HS-5 (cell line): ENCODE results near the gene CLIP2.
"Not testable (repeated sequence)": the region's sequence is repeated elsewhere in the genome, so short reads cannot be mapped to it uniquely, and the experiment has no call there.

Experiments used
- DNase-seq: peaks from one replicate; pipeline ENCODE4 v3.0.0-alpha.2; 2012; ENCODE audit warnings: low read depth

The CLIP2 gene

DNA sequence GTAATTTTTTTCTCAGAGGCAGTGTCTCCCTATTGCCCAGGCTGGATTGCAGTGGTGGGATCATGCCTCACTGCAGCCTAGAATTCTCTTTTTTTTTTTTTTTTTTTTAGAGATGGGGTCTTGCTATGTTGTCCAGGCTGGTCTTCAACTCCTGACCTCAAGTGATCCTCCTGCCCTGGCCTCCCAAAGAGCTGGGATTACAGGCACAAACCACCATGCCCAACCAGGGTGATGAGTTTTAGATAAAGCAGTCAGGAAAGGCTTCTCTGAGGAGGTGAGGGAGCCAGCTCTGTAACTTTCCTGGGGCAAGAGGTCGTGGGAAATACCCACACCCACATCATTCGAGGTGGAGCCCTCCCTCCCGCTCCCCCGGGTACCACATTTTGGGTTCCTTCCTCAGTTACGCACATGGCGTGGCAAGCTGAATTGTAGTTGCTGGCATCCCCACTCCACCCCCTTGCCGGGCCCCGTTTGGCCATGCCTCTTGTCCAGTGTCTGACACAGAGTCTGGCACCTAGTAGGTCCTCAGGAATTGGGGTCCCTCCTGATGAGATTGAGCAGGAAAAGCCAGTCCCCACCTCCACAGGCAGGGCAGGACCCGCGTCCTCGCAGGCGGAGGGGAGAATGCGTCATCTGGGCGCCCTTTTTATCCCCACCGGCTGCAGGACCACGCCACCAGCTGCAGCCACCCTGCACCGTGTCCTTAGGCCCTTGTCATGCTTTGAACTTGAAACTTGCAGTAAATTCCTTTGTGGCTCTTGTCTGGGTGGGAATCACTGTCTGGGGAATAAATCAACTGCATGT, 43.4 kb downstream of the CLIP2 start:
- DNase-seq, result no peak

DNA sequence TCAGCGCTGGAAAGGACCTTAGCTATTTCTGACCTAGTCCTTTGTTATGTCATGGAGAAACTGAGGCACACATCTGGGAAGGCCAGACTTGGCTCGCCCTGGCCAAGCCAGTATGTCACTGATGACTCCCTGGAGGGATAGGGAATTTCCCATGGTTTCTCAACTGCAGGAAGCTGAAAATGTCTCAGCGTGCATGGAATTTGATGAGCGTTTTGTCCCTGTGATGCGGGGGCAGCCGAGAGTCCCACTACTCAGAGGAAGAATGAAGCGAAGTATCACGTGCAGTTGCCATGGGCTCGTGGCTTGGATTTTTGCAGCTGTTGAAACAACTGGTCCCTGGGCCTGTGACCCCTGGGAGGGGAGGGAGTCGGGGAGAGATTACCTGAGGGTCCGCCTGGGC, 44.8 kb downstream of the CLIP2 start:
- peak; percentile 67 for DNase-seq

DNA sequence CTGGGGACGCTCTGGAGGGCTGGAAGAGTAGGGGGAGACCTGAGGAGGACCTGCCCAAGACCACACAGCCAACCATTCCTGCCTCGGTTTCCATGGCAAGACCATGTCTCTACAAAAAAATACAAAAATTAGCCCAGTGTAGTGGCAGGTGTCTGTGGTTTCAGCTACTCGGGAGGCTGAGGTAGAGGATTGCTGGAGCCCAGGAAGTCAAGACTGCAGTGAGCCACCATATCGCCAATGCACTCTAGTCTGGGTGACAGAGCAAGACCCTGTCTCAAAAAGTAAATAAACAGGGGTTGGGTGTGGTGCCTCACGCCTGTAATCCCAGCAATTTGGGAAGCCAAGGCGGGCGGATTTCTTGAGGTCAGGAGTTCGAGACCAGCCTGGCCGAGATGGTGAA, 48.7 kb downstream of the CLIP2 start:
- DNase-seq, result no peak

DNA sequence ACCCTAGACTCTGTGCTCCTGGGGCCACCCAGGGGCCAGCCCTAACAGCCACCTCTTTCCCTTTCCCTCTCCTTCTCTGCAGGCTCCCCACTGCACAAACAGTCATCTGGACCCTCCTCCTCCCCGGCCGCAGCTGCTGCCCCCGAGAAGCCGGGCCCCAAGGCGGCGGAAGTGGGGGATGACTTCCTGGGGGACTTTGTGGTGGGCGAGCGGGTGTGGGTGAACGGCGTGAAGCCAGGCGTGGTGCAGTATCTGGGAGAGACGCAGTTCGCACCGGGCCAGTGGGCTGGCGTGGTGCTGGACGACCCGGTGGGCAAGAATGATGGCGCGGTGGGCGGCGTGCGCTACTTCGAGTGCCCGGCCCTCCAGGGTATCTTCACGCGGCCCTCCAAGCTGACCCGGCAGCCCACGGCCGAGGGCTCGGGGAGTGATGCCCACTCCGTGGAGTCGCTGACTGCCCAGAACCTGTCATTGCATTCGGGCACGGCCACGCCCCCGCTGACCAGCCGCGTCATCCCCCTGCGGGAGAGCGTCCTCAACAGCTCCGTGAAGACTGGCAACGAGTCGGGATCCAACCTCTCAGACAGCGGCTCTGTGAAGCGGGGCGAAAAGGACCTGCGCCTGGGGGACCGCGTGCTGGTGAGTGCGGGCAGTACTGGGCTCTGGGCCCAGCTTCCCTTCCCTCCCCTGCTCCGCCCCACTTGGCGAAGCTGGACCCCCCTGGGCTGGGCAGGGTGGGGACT, 49.3 kb downstream of the CLIP2 start:
- no peak for DNase-seq

DNA sequence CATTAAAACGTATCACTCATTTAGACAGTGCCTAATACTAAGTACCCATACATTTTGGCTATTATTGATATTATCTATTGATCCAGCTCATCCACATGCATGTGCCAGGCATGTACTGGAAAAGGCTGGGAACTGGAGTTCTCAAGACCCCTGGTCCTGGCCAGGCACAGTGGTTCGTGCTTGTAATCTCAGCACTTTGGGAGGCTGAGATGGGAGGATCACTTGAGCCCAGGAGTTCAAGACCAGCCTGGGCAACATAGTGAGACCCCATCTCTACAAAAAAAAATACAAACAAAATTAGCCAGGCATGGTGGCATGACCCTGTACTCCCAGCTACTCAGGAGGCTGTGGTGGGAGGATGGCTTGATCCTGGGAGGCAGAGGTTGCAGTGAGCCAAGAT, 50.4 kb downstream of the CLIP2 start:
- DNase-seq, result not testable (repeated sequence)

DNA sequence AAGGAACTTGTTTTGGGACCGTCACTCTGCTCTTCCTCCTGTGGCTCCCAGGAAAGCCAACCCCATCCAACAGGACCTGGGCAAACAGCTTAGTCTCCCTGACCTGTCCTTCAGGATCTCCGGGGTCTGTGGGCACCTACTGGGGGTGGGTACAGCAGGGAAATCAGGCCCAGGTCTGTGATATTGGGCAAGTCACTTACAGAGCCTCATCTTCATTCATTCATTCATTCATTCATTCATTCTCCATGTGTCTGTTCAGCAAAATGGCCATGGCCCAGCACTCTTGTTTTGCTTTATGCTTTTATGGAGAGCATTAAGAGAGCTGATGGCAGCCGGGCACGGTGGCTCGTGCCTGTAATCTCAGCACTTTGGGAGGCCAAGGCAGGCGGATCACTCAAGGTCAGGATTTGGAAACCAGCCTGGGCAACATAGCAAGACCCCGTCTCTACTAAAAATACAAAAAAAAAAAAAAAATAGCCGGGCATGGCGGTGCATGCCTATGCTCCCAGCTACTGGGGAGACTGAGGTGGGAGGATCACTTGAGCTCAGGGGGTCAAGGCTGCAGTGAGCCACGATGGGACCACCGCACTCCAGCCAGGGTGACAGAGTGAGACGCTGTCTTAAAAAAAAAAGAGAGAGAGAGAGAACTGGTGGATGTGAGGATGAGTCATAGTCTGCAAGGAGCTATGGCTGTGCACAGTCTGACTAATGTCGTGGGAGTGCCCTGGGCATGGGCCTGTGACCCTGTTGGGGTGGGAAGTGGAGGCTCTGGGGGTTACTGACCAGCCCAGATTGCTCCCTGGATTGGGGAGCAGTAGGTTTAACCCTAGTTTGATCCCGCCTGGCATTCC, 54.3 kb downstream of the CLIP2 start:
- peak; percentile 67 for DNase-seq

DNA sequence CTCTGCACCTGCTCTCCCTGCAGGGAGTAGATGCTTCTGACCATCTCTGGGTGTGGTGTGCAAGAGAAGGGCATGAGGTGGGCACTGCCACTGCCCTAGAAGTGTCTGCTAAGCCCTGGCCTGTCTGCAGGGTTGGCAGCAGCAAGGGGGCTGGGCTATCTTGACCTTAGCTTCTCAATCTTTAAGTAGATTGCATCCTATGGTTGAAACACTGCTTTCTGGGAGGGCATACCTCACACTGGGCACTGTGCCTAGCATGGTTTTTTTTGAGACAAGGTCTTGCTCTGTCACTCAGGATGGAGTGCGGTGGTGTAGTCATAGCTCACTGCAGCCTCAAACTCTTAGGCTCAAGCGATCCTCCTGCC, 54.9 kb downstream of the CLIP2 start:
- DNase-seq, result peak; percentile 15

DNA sequence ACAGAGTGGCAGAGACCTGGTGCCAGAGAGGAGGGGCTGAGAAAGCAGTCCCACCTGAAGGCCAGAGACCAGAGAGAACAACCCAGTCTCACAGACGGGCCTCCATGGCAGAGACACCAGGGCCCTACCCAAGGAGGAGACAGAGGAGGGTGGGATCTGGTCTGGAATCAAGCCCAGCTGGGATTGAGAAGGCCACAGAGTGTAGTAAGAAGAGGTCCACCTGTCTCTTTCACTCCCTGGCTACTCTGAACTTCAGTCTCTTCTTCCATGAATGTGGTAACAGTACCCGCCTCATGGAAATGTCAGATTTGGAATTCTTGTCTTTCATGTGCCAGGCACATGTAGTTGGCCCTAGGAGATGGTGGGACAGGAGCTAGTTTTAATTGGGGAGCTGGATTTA, 55.6 kb downstream of the CLIP2 start:
- DNase-seq, result no peak

DNA sequence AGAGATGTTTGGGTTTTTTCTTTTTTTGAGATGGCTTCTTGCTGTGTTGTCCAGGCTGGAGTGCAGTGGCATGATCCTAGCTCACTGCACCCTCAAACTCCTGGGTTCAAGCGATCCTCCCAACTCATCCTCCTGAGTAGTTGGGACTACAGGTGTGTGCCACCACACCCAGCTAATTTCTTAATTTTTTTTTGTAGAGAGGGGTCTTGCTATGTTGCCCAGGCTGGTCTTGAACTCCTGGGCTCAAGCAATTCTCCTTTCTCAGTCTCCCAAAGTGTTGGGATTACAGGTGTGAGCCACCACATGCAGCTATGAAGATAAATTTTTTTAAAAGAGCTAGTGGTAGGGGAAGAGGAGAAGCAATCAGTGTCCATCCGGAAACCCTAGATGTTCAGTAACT, 56.8 kb downstream of the CLIP2 start:
- no peak for DNase-seq

DNA sequence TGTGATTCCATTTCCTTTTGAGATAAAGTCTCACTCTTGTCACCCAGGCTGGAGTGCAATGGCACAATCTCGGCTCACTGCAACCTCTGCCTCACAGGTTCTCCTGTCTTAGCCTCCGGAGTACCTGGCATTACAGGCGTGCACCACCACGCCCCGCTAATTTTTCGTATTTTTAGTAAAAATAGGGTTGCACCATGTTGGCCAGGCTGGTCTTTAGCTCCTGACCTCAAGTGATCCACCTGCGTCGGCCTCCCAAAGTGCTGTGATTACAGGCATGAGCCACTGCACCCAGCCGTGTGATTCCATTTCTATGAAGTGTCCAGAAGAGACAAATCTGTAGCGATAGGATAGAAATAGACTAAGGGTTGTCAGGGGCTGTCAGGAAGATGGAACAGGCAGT, 60.4 kb downstream of the CLIP2 start:
- no peak for DNase-seq

DNA sequence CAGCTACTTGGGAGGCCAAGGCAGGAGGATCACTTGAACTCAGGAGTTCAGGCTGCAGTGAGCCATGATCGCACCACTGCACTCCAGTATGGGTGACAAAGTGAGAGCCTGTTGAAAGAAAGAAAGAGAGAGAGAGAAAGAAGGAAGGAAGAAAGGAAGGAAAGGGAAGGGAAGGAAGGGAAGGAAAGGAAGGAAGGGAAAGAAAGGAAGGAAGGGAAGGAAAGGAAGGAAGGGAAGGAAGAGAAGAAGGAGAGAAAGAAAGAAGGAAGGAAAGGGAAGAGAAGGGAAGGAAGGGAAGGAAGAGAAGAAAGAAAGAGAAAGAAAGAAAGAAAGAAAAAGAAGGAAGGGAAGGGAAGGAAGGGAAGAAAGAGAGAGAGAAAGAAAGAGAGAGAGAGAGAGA, 61.5 kb downstream of the CLIP2 start:
- DNase-seq, result no peak

DNA sequence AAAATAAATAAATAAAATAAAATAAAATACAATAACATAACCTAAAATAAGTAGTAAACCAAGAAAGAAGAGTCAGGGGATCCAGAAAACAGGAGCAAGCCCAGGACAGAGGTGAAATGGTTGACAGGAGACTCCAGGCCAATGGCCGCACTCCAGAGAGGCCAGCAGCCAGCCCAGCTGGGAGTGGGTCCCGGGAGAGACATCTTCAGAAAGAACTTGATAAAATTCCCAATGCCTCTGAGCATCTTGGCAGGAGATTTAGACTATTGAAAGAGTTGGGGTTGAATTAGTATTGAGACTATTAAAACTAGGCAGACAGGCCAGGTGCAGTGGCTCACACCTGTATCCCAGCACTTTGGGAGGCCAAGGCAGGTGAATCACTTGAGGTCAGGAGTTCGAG, 62.6 kb downstream of the CLIP2 start:
- DNase-seq, result no peak

DNA sequence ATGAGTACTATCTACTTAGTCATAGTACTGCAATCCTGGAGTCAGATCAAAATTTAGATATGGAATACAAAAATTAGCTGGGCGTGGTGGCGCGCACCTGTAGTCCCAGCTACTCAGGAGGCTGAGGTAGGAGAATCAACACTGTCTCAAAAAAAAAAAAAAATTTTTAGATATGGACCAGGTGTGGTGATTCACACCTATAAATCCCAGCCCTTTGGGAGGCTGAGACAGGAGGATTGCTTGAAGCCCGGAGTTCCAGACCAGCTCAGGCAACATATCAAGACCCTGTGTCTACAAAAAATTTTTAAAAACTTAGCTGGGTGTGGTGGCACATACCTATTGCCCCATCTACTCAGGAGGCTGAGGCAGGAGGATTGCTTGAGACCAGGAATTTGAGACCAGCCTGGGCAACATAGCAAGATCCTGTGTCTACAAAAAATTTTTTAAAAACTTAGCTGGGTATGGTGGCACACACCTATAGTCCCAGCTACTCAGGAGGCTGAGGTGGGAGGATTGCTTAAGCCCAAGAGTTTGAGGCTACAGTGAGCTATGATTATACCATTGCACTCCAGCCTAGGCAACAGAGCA, 63.4 kb downstream of the CLIP2 start:
- not testable (repeated sequence) for DNase-seq

DNA sequence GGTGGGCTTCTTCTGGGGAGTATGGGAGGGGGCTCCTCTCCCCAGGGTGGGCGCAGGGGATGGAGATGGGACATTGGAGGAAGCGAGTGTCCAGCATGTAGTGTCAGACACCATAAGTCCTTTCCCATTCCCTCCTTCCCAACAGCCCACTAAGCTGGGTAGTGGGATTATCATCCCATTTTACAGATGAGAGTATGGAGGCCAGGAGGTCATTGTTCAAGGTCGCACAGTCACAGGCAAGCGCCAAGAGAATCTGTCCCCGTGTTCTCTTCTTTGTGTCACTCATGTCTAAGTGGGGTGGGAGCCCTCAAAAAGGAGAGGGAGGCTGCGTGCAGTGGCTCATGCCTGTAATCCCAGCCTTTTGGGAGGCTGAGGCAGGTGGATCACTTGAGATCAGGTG, 64.8 kb downstream of the CLIP2 start:
- DNase-seq, result no peak

DNA sequence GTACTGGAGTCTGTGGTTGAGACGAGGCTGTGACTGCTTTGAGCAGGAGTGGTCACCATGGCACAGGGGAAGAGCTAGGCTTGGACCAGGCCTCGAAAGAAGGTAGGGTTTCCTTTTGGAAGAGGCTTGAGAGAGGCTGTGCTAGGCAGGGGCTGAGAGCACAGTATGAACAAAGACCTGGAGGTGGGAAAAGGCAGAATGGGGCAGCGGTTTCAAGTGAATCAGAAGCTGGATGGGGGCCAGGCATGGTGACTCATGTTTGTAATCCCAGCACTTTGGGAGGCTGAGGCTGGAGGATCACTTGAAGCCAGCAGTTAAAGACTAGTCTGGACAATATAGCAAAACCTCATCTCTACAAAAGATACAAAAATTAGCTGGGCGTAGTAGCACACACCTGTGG, 65.9 kb downstream of the CLIP2 start:
- peak; percentile 43 for DNase-seq

DNA sequence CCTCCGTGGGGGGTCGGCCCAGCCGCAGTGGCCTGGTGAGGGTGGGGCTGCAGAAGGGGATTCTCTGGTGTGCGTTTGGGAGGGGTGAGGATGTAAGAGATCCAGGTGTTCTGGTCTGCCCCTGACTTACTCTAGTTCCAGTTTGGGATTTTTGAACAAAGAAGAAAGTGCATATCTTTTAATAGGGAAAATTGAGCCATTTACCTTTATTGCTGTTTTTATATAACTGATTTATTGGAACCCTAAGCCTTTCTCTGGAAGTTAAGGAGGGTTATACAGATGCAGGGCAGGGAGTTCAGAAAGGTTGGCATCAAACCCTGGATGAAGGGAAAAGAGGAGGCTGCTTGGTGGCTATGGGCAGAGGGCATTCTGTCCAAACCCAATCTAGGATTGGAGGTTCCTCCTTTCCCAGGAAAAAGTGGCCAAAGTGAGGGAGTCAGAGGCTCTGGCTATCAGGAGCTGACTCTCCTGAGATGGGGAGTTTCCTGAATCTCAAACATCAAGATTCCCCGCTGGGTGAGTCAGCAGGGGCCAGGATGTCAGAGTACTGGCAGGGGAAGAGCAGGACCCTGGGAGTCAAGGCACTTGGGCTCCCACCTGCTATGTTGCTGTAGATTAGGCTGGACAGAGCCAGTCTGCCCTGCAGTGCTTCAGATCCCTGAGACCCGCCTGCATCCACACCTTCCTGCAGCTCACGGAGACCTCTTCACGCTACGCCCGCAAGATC, 67.5 kb downstream of the CLIP2 start:
- no peak for DNase-seq

DNA sequence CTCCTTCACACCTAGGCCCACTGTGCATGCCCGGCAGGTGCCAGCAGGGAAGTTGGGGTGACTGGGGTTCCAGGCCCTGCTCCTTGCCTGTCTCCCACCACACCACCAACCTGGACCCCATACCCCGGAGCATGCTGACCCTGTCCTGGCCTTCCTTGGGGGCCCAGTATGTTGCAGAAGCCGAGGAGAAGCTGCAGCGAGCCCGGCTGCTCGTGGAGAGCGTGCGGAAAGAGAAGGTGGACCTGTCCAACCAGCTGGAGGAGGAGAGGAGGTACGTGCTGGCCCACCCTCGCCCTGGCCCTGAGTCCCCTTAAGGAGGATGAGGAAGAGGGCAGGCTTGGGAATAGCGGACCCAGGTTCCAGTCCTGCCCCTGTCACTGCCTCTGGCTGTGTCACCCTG, 70.8 kb downstream of the CLIP2 start:
- DNase-seq, result no peak

DNA sequence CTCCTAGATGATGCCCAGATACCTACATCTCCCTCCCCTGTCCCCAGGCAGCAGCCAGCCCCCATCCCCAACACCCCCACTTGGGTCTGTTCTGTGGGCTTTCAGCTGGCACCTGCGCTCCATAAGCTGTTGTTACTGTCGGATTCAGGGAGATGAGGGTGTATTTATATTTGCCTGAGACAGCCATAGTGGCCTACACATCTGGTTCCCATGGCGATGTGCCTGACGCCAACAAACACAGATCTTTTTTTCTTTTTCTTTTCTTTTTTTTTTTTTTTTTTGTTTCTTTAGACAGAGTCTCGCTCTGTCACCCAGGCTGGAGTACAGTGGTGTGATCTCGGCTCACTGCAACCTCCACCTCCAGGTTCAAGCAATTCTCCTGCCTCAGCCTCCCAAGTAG, 73.1 kb downstream of the CLIP2 start:
- no peak for DNase-seq

DNA sequence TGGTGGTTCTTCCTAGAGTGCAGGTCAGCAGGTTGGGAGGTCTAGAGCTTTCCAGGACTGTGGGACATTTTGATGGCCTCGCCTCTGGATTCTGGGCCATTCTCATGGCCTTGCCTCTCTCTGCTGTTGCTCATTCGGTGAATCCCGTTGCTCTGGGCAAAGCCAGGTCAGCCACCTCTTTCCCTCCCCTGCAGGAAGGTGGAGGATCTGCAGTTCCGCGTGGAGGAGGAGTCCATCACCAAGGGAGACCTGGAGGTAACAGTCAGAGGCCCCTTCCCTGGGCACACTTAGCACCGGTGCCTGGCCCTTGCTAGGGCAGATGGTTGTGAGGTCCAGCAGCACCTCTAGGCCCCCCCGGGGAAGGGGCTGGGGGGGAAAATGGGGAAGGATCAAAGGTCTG, 74.9 kb downstream of the CLIP2 start:
- no peak for DNase-seq

DNA sequence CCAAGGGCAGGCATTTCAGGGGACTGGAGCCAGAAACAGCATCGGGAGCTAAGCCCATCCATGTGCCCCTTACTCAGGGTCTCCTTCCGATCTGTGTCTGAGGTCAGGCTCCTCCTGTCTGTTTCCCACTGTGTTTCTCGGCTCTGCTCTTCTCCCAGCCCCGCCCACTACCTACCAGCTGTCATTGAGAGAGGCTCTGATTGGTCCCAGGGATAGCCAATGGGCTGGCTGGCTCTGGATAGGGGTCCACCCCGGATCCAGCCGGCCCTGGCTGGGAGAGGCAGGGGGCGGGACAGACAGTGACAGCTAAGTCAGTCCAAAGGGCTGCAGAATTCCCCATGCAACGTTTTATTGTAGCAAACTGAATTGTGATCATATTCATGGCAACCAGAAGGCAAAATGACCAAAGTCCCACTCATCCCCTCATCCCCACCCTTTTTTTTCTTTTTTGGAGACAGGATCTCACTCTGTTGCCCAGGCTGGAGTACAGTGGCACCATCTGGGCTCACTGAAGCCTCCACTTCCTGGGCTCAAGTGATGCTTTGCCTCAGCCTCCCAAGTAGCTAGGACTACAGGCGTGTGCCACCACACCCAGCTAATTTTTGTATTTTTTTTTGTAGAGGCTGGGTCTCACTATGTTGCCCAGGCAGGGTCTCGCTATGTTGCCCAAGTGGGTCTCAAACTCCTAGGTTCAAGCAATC, 76.3 kb downstream of the CLIP2 start:
- DNase-seq, result no peak
